HepG2 (cell line): ENCODE results near the gene RPL32. TPM values are rescaled to one million over a fixed set of nuclear protein-coding genes. Genes with fewer than 3 reads are reported as not detected.
A peak's percentile ranks its signal among the peaks of the same experiment; 100 is the strongest.

ENCODE experiments used
- ATF7-NPFF ChIP-seq: sonication (generic); formaldehyde crosslinking; IDR thresholded peaks from 2 replicates; pipeline ENCODE4 v1.8.1; 2023; ENCODE audit warnings: mild to moderate bottlenecking, low read depth, missing genetic modification reagents, moderate library complexity
- CCDC6 ChIP-seq: sonication (generic); formaldehyde crosslinking; IDR thresholded peaks from 2 replicates; pipeline ENCODE4 v1.8.1; 2022; ENCODE audit warnings: mild to moderate bottlenecking, missing genetic modification reagents, moderate library complexity
- FOSL2 ChIP-seq: sonication (generic); formaldehyde crosslinking; IDR thresholded peaks from 2 replicates; pipeline ENCODE4 v1.4.0; 2020; ENCODE audit warnings: missing genetic modification reagents
- FOXO1 ChIP-seq: sonication (generic); formaldehyde crosslinking; IDR thresholded peaks from 2 replicates; pipeline ENCODE4 v1.4.0; 2020; ENCODE audit warnings: missing genetic modification reagents
- LCORL ChIP-seq, 2 experiments: fragments of 450-650 bp in 1 of 2; sonication (generic) in 1 of 2; formaldehyde crosslinking in 1 of 2; IDR thresholded peaks; 2 replicates each; pipeline versions ENCODE4 v1.5.0 to v1.6.1; 2017 to 2020; ENCODE audit warnings: antibody characterized with exemption in 1 of 2, missing genetic modification reagents in 1 of 2
- MXD4 ChIP-seq: IDR thresholded peaks from 2 replicates; pipeline ENCODE4 v1.6.1; 2016; ENCODE audit warnings: mild to moderate bottlenecking, missing biosample characterization, missing genetic modification reagents
- NFE2L1 ChIP-seq: sonication (generic); formaldehyde crosslinking; IDR thresholded peaks from 2 replicates; pipeline ENCODE4 v1.4.0; 2020; ENCODE audit warnings: missing genetic modification reagents, mild to moderate bottlenecking, borderline replicate concordance
- RELA ChIP-seq: sonication (generic); formaldehyde crosslinking; IDR thresholded peaks from 2 replicates; pipeline ENCODE4 v1.4.0; 2020; ENCODE audit warnings: missing genetic modification reagents
- SAFB2 ChIP-seq: sonication (generic); formaldehyde crosslinking; IDR thresholded peaks from 2 replicates; pipeline ENCODE4 v1.5.1; 2020; ENCODE audit warnings: missing genetic modification reagents, low read depth, mild to moderate bottlenecking, borderline replicate concordance
- SMAD1 ChIP-seq: sonication (generic); formaldehyde crosslinking; IDR thresholded peaks from 2 replicates; pipeline ENCODE4 v1.4.0; 2020; ENCODE audit warnings: missing genetic modification reagents, low read depth, mild to moderate bottlenecking, borderline replicate concordance
- SPEN ChIP-seq: sonication (generic); formaldehyde crosslinking; IDR thresholded peaks from 2 replicates; pipeline ENCODE4 v1.5.1; 2020; ENCODE audit warnings: low read depth, mild to moderate bottlenecking, missing genetic modification reagents
- STAT5B ChIP-seq: sonication (generic); formaldehyde crosslinking; IDR thresholded peaks from 2 replicates; pipeline ENCODE4 v1.4.0; 2020; ENCODE audit warnings: missing genetic modification reagents
- ZFP36 ChIP-seq: fragments of 150-350 bp; IDR thresholded peaks from 2 replicates; pipeline ENCODE4 v1.6.1; 2018; ENCODE audit warnings: borderline replicate concordance, low read length, low read depth; ENCODE audit not compliant: partially characterized antibody
- ZNF891 ChIP-seq: sonication (generic); formaldehyde crosslinking; IDR thresholded peaks from 2 replicates; pipeline ENCODE4 v1.5.0; 2020; ENCODE audit warnings: mild to moderate bottlenecking, missing genetic modification reagents
- polyA plus RNA-seq, 8 experiments: library from polyadenylated mRNA; depleted of rRNA in 3 of 8; stranded (reverse) in 7 of 8; unstranded in 1 of 8; fragments of >200 nt; fragmentation: Illumina TruSeq in 4 of 8; extraction: Trizol in 4 of 8; gene quantifications; 2 replicates each; pipeline versions ENCODE4 v1.2.1 to v1.2.3, GENCODE V29; 2011 to 2016; ENCODE audit warnings: low read depth in 4 of 8, missing spikeins in 1 of 8, mixed read lengths in 1 of 8; ENCODE audit not compliant: insufficient read depth in 1 of 8
- total RNA-seq, 5 experiments: library from RNA; depleted of rRNA; stranded (reverse); fragments of >200 nt; fragmentation: Illumina TruSeq; extraction: Trizol; gene quantifications; 2 replicates each; pipeline ENCODE4 v1.2.3, GENCODE V29; 2016; ENCODE audit warnings: low read depth in 1 of 5
- TF ChIP-seq, protein P1 (sequence below): sonication (generic); IDR thresholded peaks from 2 replicates; pipeline ENCODE4 v1.6.1; 2016; ENCODE audit warnings: low read depth, borderline replicate concordance
- TF ChIP-seq, protein P2 (sequence below): sonication (generic); formaldehyde crosslinking; IDR thresholded peaks from 2 replicates; pipeline ENCODE4 v1.9.0; 2021; ENCODE audit warnings: mild to moderate bottlenecking, missing genetic modification reagents
- TF ChIP-seq, protein P3 (sequence below): sonication (generic); formaldehyde crosslinking; IDR thresholded peaks from 2 replicates; pipeline ENCODE4 v1.5.0; 2020; ENCODE audit warnings: missing genetic modification reagents
- TF ChIP-seq, protein P4 (sequence below): sonication (generic); formaldehyde crosslinking; IDR thresholded peaks from 2 replicates; pipeline ENCODE4 v1.4.0; 2020; ENCODE audit warnings: low read depth, mild to moderate bottlenecking, missing genetic modification reagents

The RPL32 gene
- total and polyA plus RNA-seq, 2 of the 13 experiments (the other 11 are each of a cell fraction or from before 2014, with no cell fraction given), result 1,781 to 2,401 TPM

DNA sequence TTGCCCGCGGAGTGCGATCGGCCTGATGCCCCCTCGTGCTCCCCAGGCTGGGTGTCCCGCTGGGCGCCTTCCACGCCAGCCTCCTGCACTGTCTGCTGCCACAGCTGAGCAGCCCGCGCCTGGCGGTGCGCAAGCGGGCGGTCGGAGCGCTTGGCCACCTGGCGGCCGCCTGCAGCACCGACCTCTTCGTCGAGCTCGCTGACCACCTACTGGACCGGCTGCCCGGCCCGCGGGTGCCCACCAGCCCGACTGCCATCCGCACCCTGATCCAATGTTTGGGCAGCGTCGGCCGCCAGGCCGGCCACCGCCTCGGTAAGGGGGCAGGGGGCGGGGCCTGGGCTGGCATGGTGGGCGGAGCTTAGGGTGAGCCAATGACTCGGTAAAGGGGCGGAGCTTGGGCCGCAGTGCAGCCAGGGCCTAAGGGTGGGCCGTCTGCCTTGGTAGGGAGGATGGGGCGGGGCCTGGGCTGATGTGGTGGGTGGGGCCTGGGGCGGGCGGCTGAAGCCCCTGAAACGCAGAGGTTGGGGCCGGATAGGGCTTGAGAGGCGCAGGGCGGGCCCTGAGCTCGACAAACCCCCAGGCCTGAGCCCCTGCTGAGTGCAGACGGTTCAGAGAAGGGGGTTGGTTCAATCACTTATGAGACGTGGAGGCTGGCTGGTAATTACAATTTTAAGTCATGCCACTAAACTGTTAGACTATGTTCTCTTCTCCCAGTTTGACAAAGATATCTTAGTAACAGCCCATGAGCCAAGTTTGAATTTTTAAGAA is 31.2 kb downstream of the RPL32 start (continued):
- TF ChIP-seq NFE2L1 (CRISPR knock-in tag) (no peak; the same call in 1 of the 2 replicates), FOXO1 (CRISPR knock-in tag) (no peak), LCORL (IDR thresholded peaks at IDR 0.05) (no peak), LCORL (CRISPR knock-in tag; IDR thresholded peaks at IDR 0.05) (peak; percentile 77), SMAD1 (CRISPR knock-in tag) (0 out of 2 replicates have a peak, but pooled peaks have one; percentile 57), RELA (no peak), ZNF891 (CRISPR knock-in tag) (peak; percentile 70; the same call in 1 of the 2 replicates), ZFP36 (no peak), MXD4 (0 out of 2 replicates have a peak, but pooled peaks have one; percentile 44), ATF7-NPFF (peak; percentile 68; the same call in 1 of the 2 replicates), SAFB2 (CRISPR knock-in tag) (no peak), FOSL2 (CRISPR knock-in tag) (peak; percentile 20; the same call in 1 of the 2 replicates), STAT5B (CRISPR knock-in tag) (no peak), CCDC6 (CRISPR knock-in tag) (no peak), SPEN (CRISPR knock-in tag) (peak; percentile 35; the same call in 1 of the 2 replicates)
- TF ChIP-seq, protein P1, sequence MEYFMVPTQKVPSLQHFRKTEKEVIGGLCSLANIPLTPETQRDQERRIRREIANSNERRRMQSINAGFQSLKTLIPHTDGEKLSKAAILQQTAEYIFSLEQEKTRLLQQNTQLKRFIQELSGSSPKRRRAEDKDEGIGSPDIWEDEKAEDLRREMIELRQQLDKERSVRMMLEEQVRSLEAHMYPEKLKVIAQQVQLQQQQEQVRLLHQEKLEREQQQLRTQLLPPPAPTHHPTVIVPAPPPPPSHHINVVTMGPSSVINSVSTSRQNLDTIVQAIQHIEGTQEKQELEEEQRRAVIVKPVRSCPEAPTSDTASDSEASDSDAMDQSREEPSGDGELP, result peak; percentile 65; the same call in 1 of the 2 replicates
- TF ChIP-seq, protein P2, sequence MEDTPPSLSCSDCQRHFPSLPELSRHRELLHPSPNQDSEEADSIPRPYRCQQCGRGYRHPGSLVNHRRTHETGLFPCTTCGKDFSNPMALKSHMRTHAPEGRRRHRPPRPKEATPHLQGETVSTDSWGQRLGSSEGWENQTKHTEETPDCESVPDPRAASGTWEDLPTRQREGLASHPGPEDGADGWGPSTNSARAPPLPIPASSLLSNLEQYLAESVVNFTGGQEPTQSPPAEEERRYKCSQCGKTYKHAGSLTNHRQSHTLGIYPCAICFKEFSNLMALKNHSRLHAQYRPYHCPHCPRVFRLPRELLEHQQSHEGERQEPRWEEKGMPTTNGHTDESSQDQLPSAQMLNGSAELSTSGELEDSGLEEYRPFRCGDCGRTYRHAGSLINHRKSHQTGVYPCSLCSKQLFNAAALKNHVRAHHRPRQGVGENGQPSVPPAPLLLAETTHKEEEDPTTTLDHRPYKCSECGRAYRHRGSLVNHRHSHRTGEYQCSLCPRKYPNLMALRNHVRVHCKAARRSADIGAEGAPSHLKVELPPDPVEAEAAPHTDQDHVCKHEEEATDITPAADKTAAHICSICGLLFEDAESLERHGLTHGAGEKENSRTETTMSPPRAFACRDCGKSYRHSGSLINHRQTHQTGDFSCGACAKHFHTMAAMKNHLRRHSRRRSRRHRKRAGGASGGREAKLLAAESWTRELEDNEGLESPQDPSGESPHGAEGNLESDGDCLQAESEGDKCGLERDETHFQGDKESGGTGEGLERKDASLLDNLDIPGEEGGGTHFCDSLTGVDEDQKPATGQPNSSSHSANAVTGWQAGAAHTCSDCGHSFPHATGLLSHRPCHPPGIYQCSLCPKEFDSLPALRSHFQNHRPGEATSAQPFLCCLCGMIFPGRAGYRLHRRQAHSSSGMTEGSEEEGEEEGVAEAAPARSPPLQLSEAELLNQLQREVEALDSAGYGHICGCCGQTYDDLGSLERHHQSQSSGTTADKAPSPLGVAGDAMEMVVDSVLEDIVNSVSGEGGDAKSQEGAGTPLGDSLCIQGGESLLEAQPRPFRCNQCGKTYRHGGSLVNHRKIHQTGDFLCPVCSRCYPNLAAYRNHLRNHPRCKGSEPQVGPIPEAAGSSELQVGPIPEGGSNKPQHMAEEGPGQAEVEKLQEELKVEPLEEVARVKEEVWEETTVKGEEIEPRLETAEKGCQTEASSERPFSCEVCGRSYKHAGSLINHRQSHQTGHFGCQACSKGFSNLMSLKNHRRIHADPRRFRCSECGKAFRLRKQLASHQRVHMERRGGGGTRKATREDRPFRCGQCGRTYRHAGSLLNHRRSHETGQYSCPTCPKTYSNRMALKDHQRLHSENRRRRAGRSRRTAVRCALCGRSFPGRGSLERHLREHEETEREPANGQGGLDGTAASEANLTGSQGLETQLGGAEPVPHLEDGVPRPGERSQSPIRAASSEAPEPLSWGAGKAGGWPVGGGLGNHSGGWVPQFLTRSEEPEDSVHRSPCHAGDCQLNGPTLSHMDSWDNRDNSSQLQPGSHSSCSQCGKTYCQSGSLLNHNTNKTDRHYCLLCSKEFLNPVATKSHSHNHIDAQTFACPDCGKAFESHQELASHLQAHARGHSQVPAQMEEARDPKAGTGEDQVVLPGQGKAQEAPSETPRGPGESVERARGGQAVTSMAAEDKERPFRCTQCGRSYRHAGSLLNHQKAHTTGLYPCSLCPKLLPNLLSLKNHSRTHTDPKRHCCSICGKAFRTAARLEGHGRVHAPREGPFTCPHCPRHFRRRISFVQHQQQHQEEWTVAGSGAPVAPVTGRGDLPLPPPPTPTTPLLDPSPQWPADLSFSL (CRISPR knock-in tag), result 0 out of 2 replicates have a peak, but pooled peaks have one; percentile 22
- TF ChIP-seq, protein P3, sequence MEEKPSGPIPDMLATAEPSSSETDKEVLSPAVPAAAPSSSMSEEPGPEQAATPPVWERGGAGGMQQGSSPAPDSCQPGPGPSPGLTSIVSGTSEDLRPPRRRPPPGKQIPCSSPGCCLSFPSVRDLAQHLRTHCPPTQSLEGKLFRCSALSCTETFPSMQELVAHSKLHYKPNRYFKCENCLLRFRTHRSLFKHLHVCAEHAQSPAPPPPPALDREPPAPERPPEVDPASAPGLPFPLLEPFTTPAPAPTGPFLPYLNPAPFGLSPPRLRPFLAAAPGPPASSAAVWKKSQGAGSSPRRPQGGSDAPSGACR (CRISPR knock-in tag), result no peak
- TF ChIP-seq, protein P4, sequence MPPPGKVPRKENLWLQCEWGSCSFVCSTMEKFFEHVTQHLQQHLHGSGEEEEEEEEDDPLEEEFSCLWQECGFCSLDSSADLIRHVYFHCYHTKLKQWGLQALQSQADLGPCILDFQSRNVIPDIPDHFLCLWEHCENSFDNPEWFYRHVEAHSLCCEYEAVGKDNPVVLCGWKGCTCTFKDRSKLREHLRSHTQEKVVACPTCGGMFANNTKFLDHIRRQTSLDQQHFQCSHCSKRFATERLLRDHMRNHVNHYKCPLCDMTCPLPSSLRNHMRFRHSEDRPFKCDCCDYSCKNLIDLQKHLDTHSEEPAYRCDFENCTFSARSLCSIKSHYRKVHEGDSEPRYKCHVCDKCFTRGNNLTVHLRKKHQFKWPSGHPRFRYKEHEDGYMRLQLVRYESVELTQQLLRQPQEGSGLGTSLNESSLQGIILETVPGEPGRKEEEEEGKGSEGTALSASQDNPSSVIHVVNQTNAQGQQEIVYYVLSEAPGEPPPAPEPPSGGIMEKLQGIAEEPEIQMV, result no peak
